ENCODE results near the gene NUDT17. TPM values are rescaled to one million over a fixed set of nuclear protein-coding genes. Genes with fewer than 3 reads are reported as not detected.

Gene NUDT17
- total RNA-seq, 1 donor from 2014 or later, result 11.9 TPM

DNA sequence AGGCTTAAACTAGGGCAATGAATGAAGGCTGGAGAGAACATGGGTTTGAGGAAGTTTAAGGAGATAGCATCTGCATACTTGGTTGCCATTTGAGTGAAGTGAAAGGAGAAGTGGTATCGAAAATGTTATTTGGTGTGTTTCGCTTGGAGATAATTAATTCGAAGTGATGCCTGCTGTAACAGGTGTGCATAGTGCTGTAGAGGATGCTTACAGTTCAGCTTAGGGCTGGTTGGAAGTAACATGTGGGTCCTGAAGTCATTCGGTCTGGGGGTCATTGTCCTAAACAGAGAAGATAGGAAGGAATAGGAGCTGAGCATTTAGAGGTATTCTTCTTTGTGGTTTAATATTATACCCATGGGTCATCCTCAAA is 301 bp upstream of the NUDT17 start:
- no peaks in the 10 kb centered on the region for H3K4me1 ChIP-seq
- H3K27ac Mint-ChIP-seq, result no peak overlapping the region
- peaks cover 33% of the 10 kb centered on the region for H3F3A ChIP-seq (ENCODE audit: low read depth)
- H3K9me3 ChIP-seq (ENCODE audit: low read depth), result no peaks in the 10 kb centered on the region
- H2AFZ ChIP-seq (replicated peaks), result no peak overlapping the region
- DNase-seq (ENCODE audit: low spot score), result no peak
- H3K9me3 Mint-ChIP-seq, result no peaks in the 10 kb centered on the region
- H4K20me1 ChIP-seq (ENCODE audit: low read depth), result no peaks in the 10 kb centered on the region
- peak overlapping the region; percentile 92 for H3K4me2 ChIP-seq
- TF ChIP-seq EZH2phosphoT487 (IDR thresholded peaks at IDR 0.05), result no peak
- no peak for TF ChIP-seq EZH2 (IDR thresholded peaks at IDR 0.05)
- TF ChIP-seq, protein P1, sequence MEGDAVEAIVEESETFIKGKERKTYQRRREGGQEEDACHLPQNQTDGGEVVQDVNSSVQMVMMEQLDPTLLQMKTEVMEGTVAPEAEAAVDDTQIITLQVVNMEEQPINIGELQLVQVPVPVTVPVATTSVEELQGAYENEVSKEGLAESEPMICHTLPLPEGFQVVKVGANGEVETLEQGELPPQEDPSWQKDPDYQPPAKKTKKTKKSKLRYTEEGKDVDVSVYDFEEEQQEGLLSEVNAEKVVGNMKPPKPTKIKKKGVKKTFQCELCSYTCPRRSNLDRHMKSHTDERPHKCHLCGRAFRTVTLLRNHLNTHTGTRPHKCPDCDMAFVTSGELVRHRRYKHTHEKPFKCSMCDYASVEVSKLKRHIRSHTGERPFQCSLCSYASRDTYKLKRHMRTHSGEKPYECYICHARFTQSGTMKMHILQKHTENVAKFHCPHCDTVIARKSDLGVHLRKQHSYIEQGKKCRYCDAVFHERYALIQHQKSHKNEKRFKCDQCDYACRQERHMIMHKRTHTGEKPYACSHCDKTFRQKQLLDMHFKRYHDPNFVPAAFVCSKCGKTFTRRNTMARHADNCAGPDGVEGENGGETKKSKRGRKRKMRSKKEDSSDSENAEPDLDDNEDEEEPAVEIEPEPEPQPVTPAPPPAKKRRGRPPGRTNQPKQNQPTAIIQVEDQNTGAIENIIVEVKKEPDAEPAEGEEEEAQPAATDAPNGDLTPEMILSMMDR (IDR thresholded peaks at IDR 0.05), result no peak
- no peak overlapping the region for H3K4me3 Mint-ChIP-seq
- peaks cover 2% of the 10 kb centered on the region for H3K27me3 Mint-ChIP-seq (ENCODE audit: insufficient read depth, low read depth)
- H3K9ac ChIP-seq, result no peak overlapping the region
- peak overlapping the region; percentile 69 for H3K4me3 ChIP-seq
- no peaks in the 10 kb centered on the region for H3K36me3 ChIP-seq
- no peaks in the 10 kb centered on the region for H3K79me2 ChIP-seq (ENCODE audit: low read depth)
- no peak overlapping the region for H3K27ac ChIP-seq
- H3K27me3 ChIP-seq, result peaks cover 11% of the 10 kb centered on the region
- peaks cover 21% of the 10 kb centered on the region for H3K36me3 Mint-ChIP-seq
- H3K4me1 Mint-ChIP-seq, result peaks cover 3% of the 10 kb centered on the region

DNA sequence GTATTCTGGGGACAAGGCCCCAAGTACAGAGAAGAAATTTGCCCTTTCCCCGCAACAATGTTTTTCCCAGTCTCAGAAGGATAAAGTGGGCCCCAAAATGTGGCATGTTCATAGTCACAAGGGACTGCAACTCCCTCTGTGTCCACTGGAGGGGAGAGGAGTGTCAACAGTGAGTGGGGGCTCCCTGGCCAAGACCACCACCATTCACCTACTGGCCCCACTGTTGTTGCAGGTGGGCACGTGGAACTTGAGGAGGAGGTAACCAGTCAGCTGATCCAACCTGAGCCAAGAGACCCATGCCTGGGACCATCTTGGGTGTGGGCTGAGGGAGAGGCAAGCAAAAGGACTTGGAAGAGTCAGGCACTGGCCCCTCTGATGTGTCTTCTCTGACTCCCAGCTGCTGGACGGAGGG is 777 bp downstream of the NUDT17 start:
- H3K4me2 ChIP-seq, result peak overlapping the region; percentile 92
- Mint-ChIP-seq H3K27ac (peak overlapping the region; percentile 34), H3K4me3 (no peak overlapping the region)

GRCh38 chr1:145847827-145848226 is 2.4 kb downstream of the NUDT17 start:
- H3K4me2 ChIP-seq, result no peak overlapping the region
- no peak overlapping the region for H3K4me3 Mint-ChIP-seq

More for the DNA sequence above, 777 bp downstream of the NUDT17 start:
- Histone ChIP-seq H3K4me3 (peak overlapping the region; percentile 69), H3K79me2 (ENCODE audit: low read depth) (no peaks in the 10 kb centered on the region), H3K27ac (no peak overlapping the region), H3K36me3 (no peaks in the 10 kb centered on the region), H3F3A (ENCODE audit: low read depth) (peaks cover 33% of the 10 kb centered on the region), H4K20me1 (ENCODE audit: low read depth) (no peaks in the 10 kb centered on the region), H3K4me1 (no peaks in the 10 kb centered on the region), H3K9ac (no peak overlapping the region), H2AFZ (replicated peaks) (peak overlapping the region; percentile 90), H3K27me3 (peaks cover 11% of the 10 kb centered on the region), H3K9me3 (ENCODE audit: low read depth) (no peaks in the 10 kb centered on the region)
- Mint-ChIP-seq H3K4me1 (peaks cover 3% of the 10 kb centered on the region), H3K27me3 (ENCODE audit: insufficient read depth, low read depth) (peaks cover 2% of the 10 kb centered on the region), H3K9me3 (no peaks in the 10 kb centered on the region), H3K36me3 (peaks cover 24% of the 10 kb centered on the region)
- DNase-seq (ENCODE audit: low spot score), result peak; percentile 69
- no peak for TF ChIP-seq EZH2 (IDR thresholded peaks at IDR 0.05)
- TF ChIP-seq, protein P1 (IDR thresholded peaks at IDR 0.05), result peak; percentile 59

More at GRCh38 chr1:145847827-145848226, 2.4 kb downstream of the NUDT17 start:
- no peaks in the 10 kb centered on the region for H3K9me3 ChIP-seq (ENCODE audit: low read depth)
- Mint-ChIP-seq H3K36me3 (peaks cover 22% of the 10 kb centered on the region), H3K27ac (no peak overlapping the region), H3K27me3 (ENCODE audit: insufficient read depth, low read depth) (peaks cover 2% of the 10 kb centered on the region), H3K9me3 (no peaks in the 10 kb centered on the region), H3K4me1 (peaks cover 3% of the 10 kb centered on the region)
- no peaks in the 10 kb centered on the region for H3K36me3 ChIP-seq
- no peak overlapping the region for H3K27ac ChIP-seq
- H3K27me3 ChIP-seq, result peaks cover 11% of the 10 kb centered on the region
- no peak overlapping the region for H3K9ac ChIP-seq
- TF ChIP-seq EZH2phosphoT487 (IDR thresholded peaks at IDR 0.05), result no peak
- TF ChIP-seq, protein P1 (IDR thresholded peaks at IDR 0.05), result no peak
- TF ChIP-seq EZH2 (IDR thresholded peaks at IDR 0.05), result no peak
- H3F3A ChIP-seq (ENCODE audit: low read depth), result peaks cover 28% of the 10 kb centered on the region
- H3K4me3 ChIP-seq, result no peak overlapping the region
- H3K4me1 ChIP-seq, result no peaks in the 10 kb centered on the region
- no peaks in the 10 kb centered on the region for H4K20me1 ChIP-seq (ENCODE audit: low read depth)
- no peaks in the 10 kb centered on the region for H3K79me2 ChIP-seq (ENCODE audit: low read depth)
- H2AFZ ChIP-seq (replicated peaks), result no peak overlapping the region
- DNase-seq (ENCODE audit: low spot score), result no peak
